Measurements from ENCODE around the gene CNOT9. TPM values are rescaled to one million over a fixed set of nuclear protein-coding genes. Genes with fewer than 3 reads are reported as not detected.

Gene CNOT9
- total RNA-seq, 1 experiment from 2014 or later, result 65.7 TPM

GRCh38 chr2:218585541-218585940 lies 16.9 kb downstream of the CNOT9 start:
- TF ChIP-seq POLR2A (IDR thresholded peaks at IDR 0.05; ENCODE audit: borderline replicate concordance, extremely low read depth, insufficient read depth, insufficient read length) (no peak), JUND (IDR thresholded peaks at IDR 0.05) (no peak), CEBPB (IDR thresholded peaks at IDR 0.05; ENCODE audit: low read depth) (no peak), EGR1 (IDR thresholded peaks at IDR 0.05; ENCODE audit: low read depth) (no peak), SP1 (IDR thresholded peaks at IDR 0.05; ENCODE audit: low read depth) (no peak), CBX3 (IDR thresholded peaks at IDR 0.05; ENCODE audit: low read depth) (no peak), EZH2 (IDR thresholded peaks at IDR 0.05) (no peak), SRF (IDR thresholded peaks at IDR 0.05; ENCODE audit: low read depth) (no peak), RAD21 (IDR thresholded peaks at IDR 0.05; ENCODE audit: low read depth) (no peak), YY1 (IDR thresholded peaks at IDR 0.05; ENCODE audit: extremely low read depth, insufficient replicate concordance, low read depth, low read length) (no peak), REST (IDR thresholded peaks at IDR 0.05; ENCODE audit: low read depth) (no peak), TCF7L2 (IDR thresholded peaks at IDR 0.05; ENCODE audit: borderline replicate concordance, extremely low read depth, insufficient read depth, insufficient read length) (no peak), FOSL1 (IDR thresholded peaks at IDR 0.05; ENCODE audit: low read depth) (no peak)
- H3K4me1 ChIP-seq (ENCODE audit: control insufficient read depth in 1 of 2, insufficient read depth in 2 of 2, low read length in 2 of 2), result no peaks in the 10 kb centered on the region
- H3K9me3 ChIP-seq (ENCODE audit: control insufficient read depth in 1 of 2, insufficient read depth in 1 of 2, low read depth in 1 of 2, low read length in 2 of 2), result no peaks in the 10 kb centered on the region
- H3K9me2 ChIP-seq (ENCODE audit: insufficient read depth), result no peaks in the 10 kb centered on the region
- no peak overlapping the region for H3K4me2 ChIP-seq (ENCODE audit: low read length)
- intact Hi-C loops (cut with micrococcal nuclease), result no loop called here
- H3K79me2 ChIP-seq (ENCODE audit: insufficient read depth, low read length), result peaks cover 29% of the 10 kb centered on the region
- ChIA-PET RAD21 (ENCODE audit: low non-redundant PET in 1 of 2, low total read pairs in 2 of 2, uncharacterized antibody in 2 of 2, unreplicated experiment in 2 of 2) (no interaction called here), POLR2A (no interaction called here), CTCF (no interaction called here)
- no peak overlapping the region for H3K9ac ChIP-seq (ENCODE audit: low read length)
- H3K27me3 ChIP-seq (ENCODE audit: insufficient read depth, low read length), result no peaks in the 10 kb centered on the region
- no peak overlapping the region for H2AFZ ChIP-seq (ENCODE audit: low read depth, low read length, poor library complexity, severe bottlenecking)
- H3K4me3 ChIP-seq (replicated peaks in 1 of 2; ENCODE audit: low read depth in 1 of 2, low read length in 2 of 2), result no peak overlapping the region
- H3K27ac ChIP-seq (ENCODE audit: low read depth, low read length), result no peak overlapping the region
- BruUV-seq (replicated peaks), result no TSS peak
- H4K20me1 ChIP-seq (ENCODE audit: insufficient read depth), result no peaks in the 10 kb centered on the region
- peaks cover 33 to 56% of the 10 kb centered on the region in 2 experiments for H3K36me3 ChIP-seq (ENCODE audit: control insufficient read depth in 1 of 2, insufficient read depth in 2 of 2, low read length in 2 of 2)
- DNase-seq (ENCODE audit: low read depth, low spot score) (no peak), ATAC-seq (no peak)
